KG1 (cell line): ENCODE data around the gene CDH13.

ENCODE experiments used
- DNase-seq: peaks from one replicate; lab custom pipeline; 2025; lab: John Stamatoyannopoulos, UW

CDH13 gene

GRCh38 chr16:83305092-83305491, 678.3 kb downstream of the CDH13 start:
- DNase-seq, result no peak

GRCh38 chr16:83306961-83307593, 680.3 kb downstream of the CDH13 start:
- DNase-seq, result no peak

GRCh38 chr16:83307594-83307992, 680.8 kb downstream of the CDH13 start:
- DNase-seq, result no peak

GRCh38 chr16:83308414-83308813, 681.6 kb downstream of the CDH13 start:
- DNase-seq, result no peak

GRCh38 chr16:83310816-83311215, 684.0 kb downstream of the CDH13 start:
- DNase-seq, result no peak

- DNase-seq, result no peak
These were observed 685.4 kb downstream of the CDH13 start for GRCh38 chr16:83312015-83312717.

GRCh38 chr16:83312718-83313245, 686.0 kb downstream of the CDH13 start:
- no peak for DNase-seq

- DNase-seq, result no peak
These were observed 688.5 kb downstream of the CDH13 start for GRCh38 chr16:83315271-83315670.

GRCh38 chr16:83316458-83316857, 689.7 kb downstream of the CDH13 start:
- DNase-seq, result no peak

- DNase-seq, result no peak
These were observed 691.6 kb downstream of the CDH13 start for GRCh38 chr16:83318390-83318789.

- no peak for DNase-seq
These were observed 702.2 kb downstream of the CDH13 start for GRCh38 chr16:83328936-83329335.

- DNase-seq, result no peak
These were observed 702.7 kb downstream of the CDH13 start for GRCh38 chr16:83329441-83329840.

GRCh38 chr16:83330251-83330650, 703.5 kb downstream of the CDH13 start:
- DNase-seq, result no peak

- DNase-seq, result no peak
These were observed 708.3 kb downstream of the CDH13 start for GRCh38 chr16:83335076-83335475.

- DNase-seq, result no peak
These were observed 709.8 kb downstream of the CDH13 start for GRCh38 chr16:83336603-83337002.

- no peak for DNase-seq
These were observed 711.4 kb downstream of the CDH13 start for GRCh38 chr16:83338138-83338537.

- no peak for DNase-seq
These were observed 712.2 kb downstream of the CDH13 start for GRCh38 chr16:83338941-83339340.

- DNase-seq, result no peak
These were observed 717.2 kb downstream of the CDH13 start for GRCh38 chr16:83343935-83344366.

GRCh38 chr16:83345846-83346640, 719.3 kb downstream of the CDH13 start:
- no peak for DNase-seq

- DNase-seq, result no peak
These were observed 722.2 kb downstream of the CDH13 start for GRCh38 chr16:83348991-83349390.

- DNase-seq, result no peak
These were observed 723.7 kb downstream of the CDH13 start for GRCh38 chr16:83350481-83350880.

GRCh38 chr16:83351846-83352245, 725.1 kb downstream of the CDH13 start:
- no peak for DNase-seq

- DNase-seq, result no peak
These were observed 726.5 kb downstream of the CDH13 start for GRCh38 chr16:83353241-83353640.
